Activated CD8-positive, alpha-beta memory T cell treated with anti-CD3 and anti-CD28 coated beads for 36 hours (primary cell): ENCODE results near the gene ELOVL4. TPM values are rescaled to one million over a fixed set of nuclear protein-coding genes. Genes with fewer than 3 reads are reported as not detected.

Experiments
- CTCF ChIA-PET: fragments of 350-600 bp; sonication (Branson Sonifier 250); formaldehyde crosslinking; loops from one replicate; lab custom pipeline; 2021; ENCODE audit warnings: antibody characterized with exemption; lab: Charles Lee
- POLR2A ChIA-PET: fragments of 350-600 bp; sonication (Branson Sonifier 250); formaldehyde crosslinking; loops from one replicate; lab custom pipeline; 2021; ENCODE audit warnings: antibody characterized with exemption; lab: Charles Lee
- total RNA-seq, 2 experiments: library from RNA; stranded (reverse); gene quantifications; one replicate each; pipeline ENCODE4 v1.2.3, GENCODE V29; 2021

ELOVL4 gene
- 1 to 10 TPM; 1.7 to 2.2 TPM for total RNA-seq

DNA sequence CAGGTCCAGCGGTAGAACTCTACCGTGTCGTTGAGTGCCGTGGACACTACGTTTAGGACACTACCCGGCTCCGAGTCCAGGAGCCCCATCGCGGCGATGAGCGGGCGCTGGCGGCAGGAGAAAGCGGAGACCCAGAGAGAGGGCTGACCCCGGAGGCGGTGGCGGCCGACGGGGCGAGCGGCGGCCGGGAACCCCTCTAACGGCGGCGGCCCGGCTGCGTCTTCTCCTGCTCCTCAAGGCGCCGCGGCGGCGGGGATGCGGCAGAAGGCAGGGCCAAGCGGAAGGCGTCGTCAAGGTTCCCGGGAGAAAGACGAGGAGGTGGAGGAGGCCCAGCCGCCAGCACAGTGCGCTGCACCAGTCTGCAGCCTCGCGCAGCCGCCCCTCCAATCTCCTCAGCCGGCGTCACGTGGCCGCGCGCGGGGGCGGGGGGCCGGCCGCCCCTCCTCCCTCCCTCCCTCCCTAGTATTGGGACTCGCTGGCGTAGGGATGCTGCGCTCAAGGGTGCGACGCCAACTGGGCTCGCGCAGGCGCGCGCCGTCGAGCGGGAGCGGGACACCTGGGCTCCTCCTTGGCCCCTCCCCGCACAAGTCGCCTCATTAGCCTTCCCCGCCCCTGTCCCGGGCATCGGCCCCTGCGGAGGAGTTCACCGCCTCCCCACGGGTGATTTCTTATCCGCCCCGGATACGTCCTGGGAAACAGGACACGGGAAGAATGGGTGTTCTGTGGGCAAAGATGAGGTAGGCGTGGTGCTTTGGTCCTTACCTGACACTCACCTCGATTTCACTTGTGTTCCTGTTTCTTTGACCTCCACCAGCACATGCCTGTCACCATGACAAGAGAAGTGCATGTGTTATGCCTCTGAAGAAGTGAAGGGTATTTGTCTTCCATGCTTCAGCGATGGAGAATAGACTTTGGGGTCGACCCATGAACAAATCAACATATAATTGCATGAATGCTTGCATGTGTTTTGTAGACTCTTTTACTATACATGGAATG lies at the start of gene ELOVL4:
TSS of gene ELOVL4 (minus strand) at position 363 of the 996 bp plus-strand sequence. CDS start at position 89, 274 bp downstream.
- POLR2A ChIA-PET, result no interaction called here
- CTCF ChIA-PET, result interaction anchor here (1.1 kb wide), 1 partner anchor 78 kb away, joined by 4 read pairs; no protein-coding TSS in a partner anchor

DNA sequence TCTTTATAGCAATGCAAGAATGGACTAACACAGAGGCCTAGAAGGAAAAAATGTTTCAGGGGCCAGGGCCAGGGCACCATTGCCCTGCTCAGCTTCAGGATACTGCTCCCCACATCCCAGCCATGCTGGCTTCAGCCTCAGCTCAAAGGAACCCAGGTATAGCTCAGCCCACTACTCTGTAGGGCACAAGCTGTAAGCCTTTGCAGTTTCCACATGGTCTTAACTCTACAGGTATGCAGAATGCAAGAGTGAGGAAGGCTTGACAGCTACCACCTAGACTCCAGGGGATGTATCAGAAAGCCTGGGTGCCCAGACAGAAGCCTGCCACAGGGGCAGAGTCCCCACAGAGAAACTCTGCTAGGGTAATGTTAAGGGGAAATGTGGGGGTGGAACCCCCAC lies 46.6 kb upstream of the ELOVL4 start:
- CTCF ChIA-PET, result no interaction called here
- POLR2A ChIA-PET, result no interaction called here

DNA sequence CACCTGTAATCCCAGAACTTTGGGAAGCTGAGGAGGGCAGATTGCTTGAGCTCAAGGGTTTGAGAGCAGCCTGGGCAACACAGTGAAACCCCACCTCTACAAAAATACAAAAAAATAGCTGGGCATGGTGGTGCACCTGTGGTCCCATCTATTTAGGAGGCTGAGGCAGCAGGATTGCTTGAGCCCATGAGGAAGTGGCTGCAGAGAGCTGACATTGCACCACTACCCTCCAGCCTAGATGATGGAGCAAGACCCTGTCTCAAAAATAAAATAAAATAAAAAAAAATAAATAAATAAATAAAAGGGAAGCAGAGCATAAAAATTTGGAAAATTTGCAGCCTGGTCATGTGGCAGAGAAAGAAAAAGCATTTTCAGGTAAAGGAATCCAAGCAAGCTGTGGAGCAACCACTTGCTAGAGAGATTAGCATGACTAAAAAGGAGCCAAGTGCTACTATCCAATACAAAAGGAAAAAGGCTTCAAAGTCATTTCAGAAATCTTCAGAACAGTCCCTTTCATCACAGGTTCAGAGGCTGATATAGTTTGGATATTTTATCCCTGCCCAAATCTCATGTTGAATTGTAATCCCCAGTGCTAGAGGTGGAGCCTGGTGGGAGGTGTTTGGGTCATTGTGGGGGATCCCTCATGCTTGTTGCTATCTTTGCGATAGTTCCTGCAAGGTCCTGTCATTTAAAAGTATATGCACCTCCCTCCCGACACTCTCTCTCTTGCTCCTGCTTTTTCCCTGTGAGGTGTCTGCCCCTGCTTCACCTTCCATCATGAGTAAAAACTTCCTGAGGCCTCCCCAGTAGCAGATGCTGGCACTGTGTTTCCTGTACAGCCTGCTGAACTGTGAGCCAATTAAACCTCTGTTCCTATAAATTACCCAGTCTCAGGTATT lies 45.9 kb upstream of the ELOVL4 start:
- CTCF ChIA-PET, result interaction anchor here (0.9 kb wide), 1 partner anchor 44 kb away, joined by 4 read pairs; no protein-coding TSS in a partner anchor
- POLR2A ChIA-PET, result no interaction called here

DNA sequence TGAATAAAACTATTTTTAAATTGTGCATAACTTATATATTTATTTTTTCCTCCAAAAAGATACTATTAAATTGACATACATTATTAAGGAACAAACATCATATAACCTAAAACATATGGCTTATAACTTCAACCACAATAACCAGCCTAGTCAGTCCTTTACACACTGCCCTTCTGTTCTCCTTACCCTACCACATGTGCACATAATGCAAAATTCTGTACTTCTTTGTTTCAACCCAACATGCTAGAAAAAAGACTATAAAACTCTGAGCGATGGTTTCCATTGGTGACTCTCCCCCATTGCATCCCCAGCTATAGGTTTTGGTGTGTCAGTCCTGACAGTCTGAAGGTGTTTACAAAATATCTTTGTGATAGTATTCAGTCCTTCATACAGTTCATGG lies 42.3 kb upstream of the ELOVL4 start:
- POLR2A ChIA-PET, result no interaction called here

DNA sequence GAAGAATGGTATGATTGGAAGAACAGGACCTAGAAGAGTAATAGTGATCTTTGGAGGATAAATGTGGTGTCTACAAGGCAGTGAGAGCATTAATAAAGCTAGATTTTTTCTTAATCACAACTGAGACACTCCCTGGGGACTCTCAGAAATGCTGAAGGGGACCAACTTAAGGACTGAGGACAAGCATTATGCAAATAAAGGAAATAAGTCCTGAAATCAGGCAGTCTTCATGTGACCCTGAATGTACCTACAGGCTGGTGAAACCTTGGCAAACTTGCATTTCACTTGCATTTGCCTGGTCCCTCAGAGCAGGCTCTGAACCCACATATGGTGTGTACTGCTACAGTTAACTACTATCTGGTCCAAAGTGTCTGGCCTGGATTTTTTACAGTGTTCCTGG lies 37.8 kb upstream of the ELOVL4 start:
- POLR2A ChIA-PET, result no interaction called here

More for the DNA sequence above, 42.3 kb upstream of the ELOVL4 start:
- CTCF ChIA-PET, result no interaction called here

DNA sequence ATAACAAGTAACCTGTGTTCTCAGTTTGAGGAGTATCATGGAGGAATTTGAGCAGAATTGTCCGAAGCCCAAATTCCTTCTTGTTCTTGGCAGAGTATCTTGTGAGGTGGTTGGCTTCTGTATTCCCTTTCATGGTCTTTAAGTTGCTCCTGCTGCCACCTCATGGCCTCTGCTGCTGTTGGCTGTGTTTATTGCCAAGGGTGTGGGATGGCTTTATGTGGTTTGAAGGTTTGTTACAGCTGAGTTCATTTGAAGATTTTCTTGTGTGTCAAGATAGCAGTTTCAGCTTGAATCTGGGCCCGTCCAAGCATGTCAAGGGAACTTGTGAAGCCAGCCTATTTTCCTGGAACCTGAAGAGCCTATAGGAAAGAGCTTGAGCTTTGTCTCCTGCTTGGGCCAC lies 36.9 kb upstream of the ELOVL4 start:
- CTCF ChIA-PET, result interaction anchor here (1.1 kb wide), 1 partner anchor 19 kb away, joined by 3 read pairs; no protein-coding TSS in a partner anchor
- POLR2A ChIA-PET, result no interaction called here

More for the DNA sequence above, 37.8 kb upstream of the ELOVL4 start:
- CTCF ChIA-PET, result interaction anchor here (1.1 kb wide), 1 partner anchor 18 kb away, joined by 3 read pairs; no protein-coding TSS in a partner anchor

DNA sequence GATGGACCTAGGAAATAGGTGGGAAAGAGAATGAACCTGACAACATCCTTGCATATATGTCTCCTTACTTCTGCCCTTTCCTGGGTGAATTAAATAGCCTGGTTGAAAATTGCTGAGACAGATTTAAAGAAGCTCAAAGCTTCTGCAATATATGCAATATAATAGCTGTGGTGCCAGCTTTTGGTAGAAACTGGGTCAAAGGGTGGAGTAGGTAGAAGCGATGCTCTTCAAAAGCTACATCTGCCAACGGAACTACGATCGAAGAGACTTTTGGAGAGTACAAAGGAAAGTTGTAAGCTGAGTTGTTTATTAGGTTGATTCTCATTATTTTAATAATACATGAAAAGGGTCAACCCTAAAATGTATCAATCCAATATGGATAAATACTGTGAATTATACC lies 34.3 kb upstream of the ELOVL4 start:
- POLR2A ChIA-PET, result no interaction called here

DNA sequence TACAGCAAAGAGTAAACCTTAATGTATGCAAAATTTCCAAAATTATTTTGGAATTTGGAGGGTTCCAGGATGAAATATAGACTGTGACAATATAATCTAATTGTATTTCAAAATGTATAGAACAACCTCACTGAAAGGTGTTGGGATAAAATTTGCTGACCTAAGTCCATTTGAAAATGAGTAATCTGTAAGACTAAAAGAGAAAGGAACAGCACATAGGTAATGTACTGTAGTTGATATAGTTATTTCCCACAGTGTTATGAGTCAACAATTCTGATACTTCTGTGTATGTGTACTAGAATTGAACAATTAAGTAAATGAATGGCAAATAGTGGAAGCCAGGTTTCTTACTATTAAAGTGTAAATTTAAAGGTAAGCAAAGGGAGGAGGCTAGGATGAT lies 23.8 kb upstream of the ELOVL4 start:
- ChIA-PET CTCF (no interaction called here), POLR2A (no interaction called here)

More for the DNA sequence above, 34.3 kb upstream of the ELOVL4 start:
- CTCF ChIA-PET, result interaction anchor here (0.7 kb wide), 1 partner anchor 190 kb away, joined by 4 read pairs; no protein-coding TSS in a partner anchor

DNA sequence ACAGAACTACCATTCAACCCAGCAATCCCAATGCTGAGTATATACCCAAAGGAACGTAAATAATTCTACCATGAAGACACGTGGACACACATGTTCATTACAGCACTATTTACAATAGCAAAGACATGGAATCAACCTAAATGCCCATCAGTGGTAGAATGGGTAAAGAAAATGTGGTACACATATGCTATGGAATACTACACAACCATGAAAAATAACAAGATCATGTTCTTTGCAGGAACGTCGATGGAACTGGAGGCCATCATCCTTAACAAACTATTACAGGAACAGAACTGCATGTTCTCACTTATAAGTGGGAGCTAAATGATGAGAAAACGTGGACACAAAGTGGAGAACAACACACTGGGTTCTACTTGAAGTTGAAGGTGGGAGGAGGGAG lies 22.4 kb upstream of the ELOVL4 start:
- CTCF ChIA-PET, result no interaction called here
- POLR2A ChIA-PET, result no interaction called here

DNA sequence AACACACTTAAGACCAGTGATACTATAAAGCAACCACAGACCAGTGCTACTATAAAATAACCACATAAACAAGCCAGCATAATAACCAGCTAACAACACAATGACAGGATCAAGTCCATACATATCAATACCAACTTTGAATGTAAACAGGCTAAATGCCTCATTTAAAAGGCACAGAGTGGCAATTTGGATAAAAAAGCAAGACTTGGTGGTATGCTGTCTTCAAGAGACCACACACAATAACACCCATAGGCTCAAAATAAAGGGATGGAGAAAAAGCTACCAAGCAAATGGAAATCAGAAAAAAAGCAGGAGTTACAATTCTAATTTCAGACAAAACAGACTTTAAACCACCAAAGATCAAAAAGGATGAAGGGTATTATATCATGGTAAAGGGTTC lies 19.8 kb upstream of the ELOVL4 start:
- ChIA-PET CTCF (interaction anchor here (0.9 kb wide), 1 partner anchor 18 kb away, joined by 3 read pairs; no protein-coding TSS in a partner anchor), POLR2A (no interaction called here)

DNA sequence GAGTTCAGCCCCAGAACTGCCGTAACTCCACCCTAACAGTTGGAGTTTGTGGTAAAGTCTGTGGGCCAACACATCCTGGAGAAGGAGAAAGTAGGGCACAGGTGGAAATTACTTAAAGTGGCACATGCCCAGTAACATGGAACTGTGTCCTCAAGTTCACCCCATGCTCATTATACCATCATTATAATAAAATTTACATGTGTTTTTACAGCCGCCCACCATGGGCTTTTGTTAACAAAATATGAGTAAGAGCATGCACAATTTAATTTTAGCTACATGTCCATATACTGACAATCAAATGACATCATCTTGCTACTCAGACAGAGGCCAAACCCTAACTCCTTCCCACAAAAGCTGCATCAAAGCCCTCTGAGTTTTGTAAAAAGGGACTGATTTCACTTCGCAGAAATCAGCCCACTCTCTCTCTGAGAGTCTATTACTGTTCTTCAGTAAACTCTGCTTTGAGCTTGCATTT lies 17.3 kb upstream of the ELOVL4 start:
- CTCF ChIA-PET, result no interaction called here
- POLR2A ChIA-PET, result no interaction called here

DNA sequence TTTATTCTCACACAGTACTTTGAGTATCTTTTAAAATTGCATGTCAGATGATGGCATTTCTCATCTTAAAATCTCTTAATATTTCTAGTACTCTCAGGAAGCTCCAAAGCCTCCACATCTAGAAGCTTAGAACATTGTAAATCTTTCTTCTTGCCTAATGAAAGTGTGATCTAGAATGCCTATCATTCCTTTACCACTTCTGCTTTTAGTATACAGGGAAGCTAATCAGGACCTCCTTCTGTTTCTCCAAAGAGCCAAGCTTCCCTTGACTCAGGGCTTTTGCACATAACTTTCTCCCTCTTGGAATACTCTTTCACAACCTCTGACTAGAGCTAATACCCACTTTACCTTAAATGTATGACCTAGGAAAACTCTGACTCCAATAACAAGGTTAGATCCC lies 7.5 kb upstream of the ELOVL4 start:
- ChIA-PET POLR2A (no interaction called here), CTCF (no interaction called here)

DNA sequence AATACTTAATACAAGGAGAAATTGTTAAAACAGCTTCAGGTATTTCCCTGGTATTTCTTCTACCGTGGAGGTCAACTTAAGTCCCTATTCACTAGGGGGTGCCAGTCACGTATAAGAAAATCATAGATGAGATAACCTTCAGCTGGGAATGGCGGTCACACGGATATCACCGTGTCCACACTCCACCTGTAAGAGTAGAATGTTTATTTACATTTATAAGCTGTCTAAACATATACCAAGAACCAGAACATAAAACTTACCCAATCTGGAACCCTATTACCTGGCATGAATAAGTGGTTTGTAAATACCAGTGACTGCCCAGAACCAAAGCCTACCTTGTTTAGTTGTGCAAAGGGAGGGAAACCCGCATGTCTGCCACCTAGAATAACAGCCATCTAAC lies 1.9 kb upstream of the ELOVL4 start:
- POLR2A ChIA-PET, result no interaction called here
- CTCF ChIA-PET, result interaction anchor here (0.7 to 1.7 kb wide), 10 partner anchors 18 to 151 kb away, joined by 3 to 8 read pairs (median 3); no protein-coding TSS in a partner anchor

DNA sequence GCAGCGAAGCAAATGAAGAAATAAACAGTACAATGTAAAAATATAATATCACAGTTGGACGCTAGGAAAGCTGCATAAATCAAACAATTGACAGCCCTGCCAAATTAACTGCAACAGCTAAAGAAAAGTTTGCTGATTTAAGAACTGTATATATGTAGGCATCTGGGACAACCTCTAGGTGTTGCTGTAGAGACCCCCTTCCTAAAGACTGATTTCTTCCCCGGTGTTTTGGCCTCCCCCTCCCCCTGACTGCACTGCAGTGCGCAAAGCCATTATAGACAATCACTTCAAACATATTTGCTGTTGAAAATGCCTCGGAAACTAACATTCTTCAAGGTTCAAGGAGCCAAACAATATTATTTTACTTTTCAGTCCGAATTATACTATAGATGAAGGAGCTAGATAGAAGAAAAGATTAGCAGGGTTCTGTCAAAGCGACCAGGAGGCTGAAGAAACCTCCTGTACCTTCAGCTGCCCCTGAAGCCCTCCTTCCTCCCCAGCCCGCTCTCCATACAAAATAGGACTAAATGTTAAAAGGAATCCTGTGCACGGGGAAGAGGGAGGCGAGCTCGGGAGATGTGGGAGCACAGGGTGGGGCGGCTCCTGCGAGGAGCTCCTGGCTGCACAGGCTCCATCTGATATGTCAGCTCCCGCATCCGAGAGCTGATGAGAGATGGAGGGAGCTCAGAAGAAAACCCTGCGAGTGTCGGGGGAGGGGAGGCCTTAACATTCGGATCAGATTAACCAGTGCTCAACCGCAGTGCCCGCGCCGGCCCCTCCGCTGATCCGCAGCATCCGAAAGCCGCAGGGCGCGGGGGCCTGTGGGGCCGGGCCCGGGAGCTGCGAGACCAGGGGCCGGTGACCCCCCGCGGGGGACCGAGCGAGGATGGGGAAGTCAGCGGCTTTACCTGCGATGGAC lies 822 bp downstream of the ELOVL4 start:
- POLR2A ChIA-PET, result no interaction called here
- CTCF ChIA-PET, result interaction anchor here (0.6 to 1.1 kb wide), 2 partner anchors 77 to 253 kb away, joined by 3 to 4 read pairs; no protein-coding TSS in a partner anchor

DNA sequence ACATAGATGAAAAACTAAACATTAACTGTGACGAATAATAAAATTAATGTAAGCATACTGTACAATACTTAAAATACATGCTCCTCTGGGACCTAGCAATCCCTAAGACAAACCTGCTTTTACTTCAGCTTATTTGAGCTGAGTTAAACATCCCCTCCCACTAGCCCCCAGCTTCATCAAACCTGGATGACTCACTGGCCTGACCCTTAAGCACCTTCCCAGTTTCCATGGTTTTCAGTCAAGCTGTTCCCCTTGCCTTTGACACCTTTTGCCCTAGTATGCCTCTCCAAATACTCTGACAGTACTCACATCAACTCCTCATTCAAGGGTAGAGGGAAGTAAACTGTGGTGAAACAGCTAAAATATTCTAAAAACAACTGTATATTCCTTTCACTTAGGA lies 4.2 kb downstream of the ELOVL4 start:
- ChIA-PET CTCF (interaction anchor here (1.6 kb wide), 1 partner anchor 57 kb away, joined by 3 read pairs; no protein-coding TSS in a partner anchor), POLR2A (no interaction called here)

DNA sequence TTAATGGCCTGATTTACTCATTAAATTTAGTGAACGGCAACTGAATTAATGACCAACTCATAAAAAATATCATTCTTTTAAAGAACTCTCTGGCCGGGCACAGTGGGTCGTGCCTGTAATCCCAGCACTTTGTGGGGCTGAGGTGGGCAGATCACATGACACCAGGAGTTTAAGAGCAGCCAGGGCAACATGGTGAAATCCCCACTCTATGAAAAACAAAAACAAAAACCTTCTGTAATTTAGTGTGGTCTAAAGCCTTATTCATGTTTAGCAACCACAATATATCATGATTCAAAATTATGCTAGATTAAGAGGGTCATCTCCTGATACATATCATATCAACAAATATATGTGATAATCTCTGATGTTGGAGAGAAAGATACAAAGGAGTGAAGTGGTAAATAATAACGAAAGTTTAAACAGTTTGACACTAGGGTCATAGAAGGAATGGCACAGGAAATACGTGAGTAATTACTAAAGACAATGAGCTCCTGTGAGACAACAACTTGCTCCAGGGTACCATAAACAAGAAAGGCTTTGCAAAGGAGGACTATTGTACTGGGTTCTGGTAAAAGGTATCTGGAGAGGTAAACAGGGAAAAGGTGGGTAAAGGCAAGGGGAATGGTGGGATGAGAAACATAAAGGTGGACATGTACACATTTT lies 5.7 kb downstream of the ELOVL4 start:
- POLR2A ChIA-PET, result no interaction called here
- CTCF ChIA-PET, result no interaction called here

DNA sequence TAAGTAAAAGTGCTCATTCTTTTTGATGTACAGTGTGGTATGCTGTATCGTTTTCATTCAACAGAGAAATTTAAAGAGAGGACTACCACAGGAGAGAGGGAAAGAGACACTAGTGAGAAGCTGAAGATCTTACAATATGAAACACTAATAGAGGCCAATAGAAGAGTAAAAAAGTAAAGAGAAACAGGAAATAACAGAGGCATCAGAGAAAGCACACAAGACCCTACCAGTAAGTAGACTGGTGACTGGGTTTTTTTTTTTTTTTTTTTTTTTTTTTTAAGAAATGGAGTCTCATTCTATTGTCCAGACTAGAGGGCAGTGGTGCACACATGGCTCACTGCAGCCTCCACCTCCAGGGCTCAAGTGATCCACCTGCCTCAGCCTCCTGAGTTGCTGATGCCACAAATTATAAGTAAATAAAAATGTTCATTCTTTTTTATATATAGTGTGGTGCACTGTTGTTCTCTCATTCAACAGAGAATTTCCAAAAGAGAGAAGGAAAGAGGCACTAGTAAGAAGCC lies 18.8 kb downstream of the ELOVL4 start:
- ChIA-PET CTCF (interaction anchor here (0.7 kb wide), 1 partner anchor 158 kb away, joined by 3 read pairs; no protein-coding TSS in a partner anchor), POLR2A (no interaction called here)
